Activated CD8-positive, alpha-beta memory T cell treated with anti-CD3 and anti-CD28 coated beads for 24 hours (primary cell): ENCODE results near the gene CDKAL1.
"Not testable (repeated sequence)": the region's sequence is repeated elsewhere in the genome, so short reads cannot be mapped to it uniquely, and the experiment has no call there.

Experiments
- DNase-seq: peaks from one replicate; pipeline ENCODE4 v3.0.0-alpha.2; 2020

Gene CDKAL1

DNA sequence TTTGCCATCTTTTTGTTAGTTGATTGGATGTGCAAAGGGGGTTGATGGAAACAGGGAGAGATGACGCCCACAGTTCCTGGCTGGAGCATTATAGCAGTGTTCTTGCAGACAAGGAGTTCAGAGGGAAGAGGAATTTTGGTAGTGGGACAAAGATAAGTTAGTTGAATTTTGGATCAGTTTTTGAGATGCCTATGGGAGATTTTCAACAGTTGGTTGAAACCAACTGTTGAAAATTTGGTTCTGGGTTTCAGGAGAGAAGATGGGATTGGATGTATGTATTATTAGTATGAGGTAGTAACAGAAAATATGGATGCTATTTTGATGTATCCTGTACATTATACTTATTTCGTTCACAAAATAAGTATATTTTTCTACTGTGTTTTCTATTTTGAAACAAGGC, 274.2 kb downstream of the CDKAL1 start:
- DNase-seq: no peak

DNA sequence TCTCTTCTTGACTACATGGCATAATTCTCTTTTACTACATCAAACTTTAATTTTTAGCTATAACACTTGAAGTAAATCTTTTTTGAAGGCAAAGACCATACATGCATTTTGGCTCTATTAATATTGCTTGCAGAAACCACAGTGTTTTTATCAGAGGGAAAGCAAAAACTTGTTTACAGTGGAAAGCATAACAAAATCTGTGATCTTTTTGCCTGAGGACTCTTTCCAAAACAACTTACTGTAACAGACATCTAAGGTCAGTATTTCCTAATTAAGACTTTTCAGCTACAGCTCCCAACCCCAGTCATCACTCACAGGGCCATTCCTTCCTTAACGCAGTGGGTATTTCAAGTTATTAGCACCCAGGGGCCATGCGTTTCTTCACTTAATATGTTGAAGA, 274.7 kb downstream of the CDKAL1 start:
- no peak for DNase-seq

DNA sequence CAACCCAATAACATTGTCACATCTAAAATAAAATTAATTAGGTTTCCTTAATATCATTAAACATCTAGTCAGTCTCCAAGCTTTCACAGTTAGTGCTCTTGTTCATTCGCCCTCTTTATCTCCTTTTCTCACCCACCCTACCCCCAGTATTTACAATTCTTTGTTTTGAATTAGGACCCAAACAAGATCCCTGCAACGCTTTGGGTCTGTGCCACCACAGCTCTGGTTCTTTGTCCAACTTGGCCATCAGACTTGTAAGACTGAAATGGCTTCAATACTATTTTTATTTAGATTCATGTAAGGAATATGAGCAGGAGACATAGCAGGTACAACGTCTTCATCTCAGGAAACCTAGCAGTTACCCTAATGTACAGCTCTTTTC, 276.5 kb downstream of the CDKAL1 start:
- DNase-seq: no peak

DNA sequence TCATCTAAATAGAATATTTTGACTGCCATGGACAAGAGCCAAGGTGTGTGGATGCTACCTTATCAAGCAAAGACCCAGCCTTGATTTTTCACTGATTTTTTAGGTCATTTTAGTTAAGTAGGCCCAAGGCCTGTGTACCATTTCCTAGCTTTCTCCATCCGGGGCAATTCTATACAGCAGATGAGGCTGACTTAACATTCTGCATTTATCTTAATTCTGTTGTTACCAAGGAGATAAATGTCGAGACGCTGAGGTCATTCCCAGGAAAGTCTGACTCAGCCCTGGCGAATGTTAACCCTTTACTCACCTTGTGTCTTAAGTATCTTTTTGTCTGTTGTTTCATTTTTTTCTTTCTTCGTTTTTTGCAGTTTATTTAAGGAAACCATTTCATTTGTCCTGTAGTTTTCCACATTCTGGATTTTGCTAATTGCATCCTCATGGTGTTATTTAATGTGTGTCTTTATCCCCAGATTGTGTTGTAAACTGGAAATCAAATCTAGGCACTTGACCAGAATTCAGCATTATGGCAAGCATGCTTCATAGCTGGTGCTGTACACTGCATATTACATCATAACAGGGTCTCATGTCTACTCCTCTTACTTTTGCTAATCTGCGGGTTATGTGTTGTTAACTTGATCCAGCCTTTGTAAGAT, 277.0 kb downstream of the CDKAL1 start:
- DNase-seq: no peak

DNA sequence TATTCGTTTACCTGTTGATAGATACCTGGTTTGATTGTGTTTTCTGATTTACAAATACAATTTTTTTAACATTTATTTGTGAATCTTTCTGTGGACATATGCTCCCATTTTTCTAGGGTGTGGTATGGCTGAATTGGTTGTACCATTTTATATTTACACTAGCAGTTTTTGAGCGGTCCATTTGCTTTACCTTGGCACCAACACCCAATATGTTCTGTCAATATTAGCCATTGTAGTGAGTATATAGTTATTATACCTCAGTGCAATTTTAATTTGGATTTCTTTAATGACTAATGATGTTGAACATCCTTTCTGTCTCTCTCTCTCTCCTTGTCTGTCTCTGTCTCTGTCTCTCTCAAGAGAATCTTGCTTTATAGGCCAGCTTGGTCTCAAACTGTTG, 278.5 kb downstream of the CDKAL1 start:
- DNase-seq: no peak

DNA sequence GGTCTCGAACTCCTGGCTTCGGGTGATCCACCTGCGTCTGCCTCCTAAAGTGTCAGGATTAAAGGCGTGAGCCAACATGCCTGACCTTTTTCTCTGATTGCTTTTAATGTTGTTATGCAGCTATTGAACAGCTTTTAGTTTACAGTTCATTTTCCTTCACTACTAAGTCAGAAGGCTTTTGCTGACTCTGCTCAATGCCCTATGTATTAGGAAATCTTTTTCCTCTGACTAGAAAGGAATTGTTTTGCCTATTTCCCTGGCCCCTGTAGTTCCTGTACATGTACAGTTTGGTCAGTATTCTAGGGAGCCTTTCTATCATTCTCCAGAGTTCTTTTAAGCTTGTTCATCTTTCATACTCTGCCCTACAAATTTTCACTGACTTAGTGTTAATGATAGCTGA, 280.2 kb downstream of the CDKAL1 start:
- DNase-seq: no peak

DNA sequence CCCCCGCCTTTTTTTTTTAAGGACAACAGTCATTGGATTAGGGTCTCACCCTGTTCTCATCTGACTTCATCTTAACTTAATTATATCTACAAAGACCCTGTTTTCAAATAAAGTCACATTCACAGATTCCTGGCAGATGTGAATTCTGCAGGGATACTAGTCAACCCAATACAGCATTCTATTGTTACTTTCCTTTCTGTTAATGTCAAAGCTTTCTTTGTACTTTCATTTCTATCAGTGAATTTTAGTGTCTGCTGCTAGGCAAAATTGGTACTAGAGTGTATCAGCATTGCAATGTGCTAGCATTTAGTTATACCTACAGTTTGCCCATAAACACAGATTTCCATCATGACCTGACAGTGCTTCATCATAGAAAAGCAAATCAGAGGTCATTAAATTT, 281.9 kb downstream of the CDKAL1 start:
- no peak for DNase-seq

DNA sequence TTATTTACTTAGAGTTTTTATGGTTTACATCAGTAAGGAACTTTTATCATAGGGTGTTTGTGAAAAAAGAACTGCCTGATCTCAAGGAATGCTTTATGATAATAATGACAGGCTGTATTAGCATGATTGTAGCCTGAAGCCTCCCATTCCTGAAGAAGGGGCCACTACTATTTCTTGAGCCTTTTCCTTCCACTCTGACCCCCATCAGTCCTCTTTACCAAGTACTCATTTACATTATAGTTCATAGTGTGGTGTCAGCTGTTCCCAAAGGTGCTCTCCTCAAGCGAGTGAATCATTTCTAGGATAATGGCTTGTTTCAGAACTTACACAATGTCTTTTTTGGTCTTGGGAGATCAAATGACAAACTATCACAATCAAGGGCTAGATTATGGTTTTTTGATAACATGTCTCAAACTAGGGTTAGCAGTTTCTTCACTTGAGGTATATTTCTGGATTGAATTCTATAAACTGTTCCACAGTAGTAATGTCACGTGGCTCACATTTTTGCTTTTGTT, 283.6 kb downstream of the CDKAL1 start:
- no peak for DNase-seq

DNA sequence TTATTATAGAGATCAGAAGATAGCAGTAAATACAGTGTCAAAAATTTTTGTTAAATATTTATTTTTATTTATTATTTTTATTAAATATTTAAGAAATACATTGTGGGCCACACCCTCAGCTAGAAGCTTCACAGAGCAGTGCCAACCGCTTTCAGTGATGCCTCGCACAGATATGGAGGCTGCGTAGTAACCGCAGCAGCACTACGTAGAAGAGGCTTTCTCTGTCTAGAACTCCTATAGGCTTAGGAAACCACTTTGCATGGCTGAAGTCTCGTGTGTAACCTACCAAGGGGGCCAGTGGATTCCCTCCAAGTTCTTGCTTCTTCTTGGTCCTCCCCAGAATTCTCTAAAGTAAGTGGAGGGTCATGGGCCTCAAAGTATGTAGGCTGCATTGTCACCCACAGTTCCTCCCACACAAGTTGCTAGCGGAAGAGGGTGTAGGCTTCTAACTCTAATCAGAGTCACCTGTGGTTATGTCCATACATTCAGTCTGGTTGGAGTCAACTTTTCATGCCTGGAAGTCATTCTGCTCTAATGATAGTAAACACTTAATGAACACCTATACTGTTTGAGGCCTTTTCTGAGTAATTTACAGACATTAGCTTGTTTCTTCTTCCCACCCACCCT, 285.6 kb downstream of the CDKAL1 start:
- no peak for DNase-seq

DNA sequence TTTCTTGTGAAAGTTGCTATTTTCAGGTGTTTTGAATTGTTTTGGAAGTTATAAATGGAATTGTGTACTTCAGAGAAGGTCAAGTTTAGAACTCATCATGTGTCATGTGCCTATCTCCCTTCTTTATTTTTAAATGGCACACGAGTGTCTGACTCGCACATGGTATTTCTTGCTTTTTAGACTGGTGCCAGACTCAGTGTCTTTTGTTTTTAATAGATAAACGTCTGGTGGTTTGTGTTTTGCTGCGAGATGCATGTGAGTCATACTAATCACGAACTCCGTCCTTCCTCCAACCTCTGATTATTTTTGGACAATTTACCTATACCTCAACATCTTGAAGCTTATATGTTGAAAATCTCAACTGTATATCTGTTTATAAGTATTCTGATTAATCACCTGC, 292.1 kb downstream of the CDKAL1 start:
- no peak for DNase-seq

DNA sequence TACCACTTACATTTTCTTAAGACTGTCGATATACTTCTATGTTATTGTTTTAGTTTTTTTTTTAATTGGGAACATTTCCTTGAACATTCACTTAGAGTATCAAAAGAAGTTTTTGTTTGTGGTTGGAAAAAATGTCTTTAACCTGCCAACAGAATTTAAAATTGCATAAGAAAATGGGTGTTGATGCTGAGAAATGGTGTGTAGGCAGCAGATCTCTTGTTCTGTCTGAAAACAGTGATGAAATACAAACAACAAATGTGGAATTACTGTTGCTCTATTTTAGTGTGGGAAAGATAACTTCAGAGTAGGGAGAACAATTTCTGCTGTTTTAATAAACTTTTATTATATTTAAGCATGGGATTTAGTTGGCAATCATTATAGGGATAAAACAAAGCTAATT, 293.5 kb downstream of the CDKAL1 start:
- no peak for DNase-seq

DNA sequence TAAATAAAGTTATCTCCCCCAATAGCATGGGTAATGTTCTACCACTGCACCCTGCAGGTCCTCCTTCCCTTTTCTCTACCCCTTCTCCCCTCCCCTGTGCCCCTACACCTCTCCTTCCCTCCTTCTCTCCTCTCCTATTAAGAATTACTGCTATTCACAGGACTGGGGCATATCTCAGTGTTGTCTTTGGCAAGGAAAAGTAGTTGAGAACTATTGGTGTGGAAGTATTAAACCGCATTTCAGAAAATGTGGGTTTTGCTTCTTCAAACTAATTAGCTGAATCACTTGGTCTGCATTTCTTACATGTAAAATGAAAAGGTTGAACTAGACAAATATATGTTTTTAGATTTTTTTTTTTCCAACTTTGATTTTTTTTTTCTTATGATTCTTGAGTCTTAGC, 296.3 kb downstream of the CDKAL1 start:
- no peak for DNase-seq

DNA sequence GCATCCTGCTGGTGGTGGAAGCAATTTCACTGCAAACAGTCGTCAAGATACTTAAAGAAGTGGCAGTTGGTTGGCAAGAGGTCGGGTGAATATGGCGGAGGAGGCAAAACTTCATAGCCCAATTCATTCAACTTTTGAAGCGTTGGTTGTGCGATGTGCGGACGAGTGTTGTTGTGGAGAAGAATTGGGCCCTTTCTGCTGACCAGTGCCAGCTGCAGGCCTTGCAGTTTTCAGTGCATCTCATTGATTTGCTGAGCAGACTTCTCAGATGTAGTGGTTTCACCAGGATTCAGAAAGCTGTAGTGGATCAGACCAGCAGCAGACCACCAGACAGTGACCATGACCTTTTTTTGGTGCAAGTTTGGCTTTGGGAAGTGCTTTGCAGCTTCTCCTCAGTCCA, 297.0 kb downstream of the CDKAL1 start:
- not testable (repeated sequence) for DNase-seq

DNA sequence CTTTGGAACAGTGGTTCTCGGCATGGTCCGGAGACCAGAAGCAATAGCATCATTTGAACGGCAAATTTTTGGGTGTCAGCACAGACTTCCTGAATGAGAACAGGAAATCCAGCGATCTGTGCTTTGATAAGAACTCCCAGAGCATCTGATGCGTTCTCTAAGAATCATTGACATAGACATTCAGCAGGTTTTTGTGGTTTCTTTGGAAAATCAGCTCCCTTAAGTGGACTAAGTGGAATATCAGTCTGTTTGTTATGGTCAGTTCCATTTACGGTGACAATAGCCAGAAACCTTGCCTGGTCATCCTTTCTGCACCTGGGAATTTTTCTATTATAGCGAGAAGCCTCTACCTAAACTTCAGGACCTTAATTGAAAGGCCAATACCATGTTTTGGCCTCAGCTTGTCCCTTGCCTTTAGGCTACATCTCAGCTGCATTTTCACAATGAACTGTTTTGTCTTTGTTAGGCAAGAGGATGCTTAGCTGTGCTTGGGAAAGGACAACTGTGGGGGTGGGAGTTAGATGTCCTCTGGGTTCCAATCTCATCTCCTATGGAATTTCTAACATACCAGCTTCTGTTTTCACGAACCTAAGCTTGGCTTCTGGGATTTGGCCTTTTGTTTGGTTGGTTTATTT, 299.7 kb downstream of the CDKAL1 start:
- DNase-seq: no peak

DNA sequence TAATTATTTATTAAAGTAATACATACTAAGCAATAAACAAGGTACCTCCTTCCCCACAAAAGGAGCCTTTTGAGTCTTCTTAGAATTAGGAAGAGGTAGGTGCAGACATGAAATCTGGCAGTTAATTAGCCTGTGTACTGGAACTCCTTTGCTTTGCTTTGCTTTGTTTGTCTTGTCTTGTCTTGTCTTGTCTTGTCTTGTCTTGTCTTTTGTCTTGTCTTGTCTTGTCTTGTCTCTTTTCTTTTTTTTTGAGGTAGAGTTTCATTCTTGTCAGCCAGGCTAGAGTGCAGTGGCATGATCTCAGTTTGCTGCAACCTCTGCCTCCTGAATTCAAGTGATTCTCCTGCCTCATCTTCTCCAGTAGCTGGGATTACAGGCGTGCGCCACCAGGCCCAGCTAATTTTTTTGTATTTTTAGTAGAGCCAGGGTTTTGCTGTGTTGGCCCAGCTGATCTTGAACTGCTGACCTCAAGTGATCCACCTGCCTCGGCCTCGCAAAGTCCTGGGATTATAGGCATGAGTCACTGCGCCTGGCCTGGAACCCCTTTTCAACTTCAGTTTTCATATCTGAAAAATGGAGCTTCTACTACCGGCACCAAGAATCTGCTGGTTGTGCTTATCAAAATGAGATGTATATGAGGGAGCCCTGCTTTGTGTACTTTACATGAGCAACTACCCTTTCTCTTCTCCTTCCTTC, 301.2 kb downstream of the CDKAL1 start:
- DNase-seq: no peak

DNA sequence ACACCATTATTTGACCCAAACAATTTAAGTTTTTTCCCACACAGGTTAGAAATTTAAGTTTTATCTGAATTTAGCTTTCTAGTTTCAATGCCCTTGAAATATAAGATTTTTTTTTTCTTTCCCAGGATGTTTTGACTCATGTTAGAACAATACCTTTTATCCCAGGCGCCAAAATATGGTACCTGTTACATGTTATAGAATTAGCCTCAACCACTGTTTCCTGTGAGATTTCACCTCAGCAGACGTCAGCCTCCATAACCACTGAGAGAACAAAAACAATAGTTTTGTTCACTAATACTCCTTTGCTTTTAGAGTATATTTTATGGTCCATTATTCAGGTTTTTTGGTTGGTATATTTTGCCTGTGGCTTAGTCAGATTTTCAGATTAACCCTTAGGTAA, 302.9 kb downstream of the CDKAL1 start:
- no peak for DNase-seq

DNA sequence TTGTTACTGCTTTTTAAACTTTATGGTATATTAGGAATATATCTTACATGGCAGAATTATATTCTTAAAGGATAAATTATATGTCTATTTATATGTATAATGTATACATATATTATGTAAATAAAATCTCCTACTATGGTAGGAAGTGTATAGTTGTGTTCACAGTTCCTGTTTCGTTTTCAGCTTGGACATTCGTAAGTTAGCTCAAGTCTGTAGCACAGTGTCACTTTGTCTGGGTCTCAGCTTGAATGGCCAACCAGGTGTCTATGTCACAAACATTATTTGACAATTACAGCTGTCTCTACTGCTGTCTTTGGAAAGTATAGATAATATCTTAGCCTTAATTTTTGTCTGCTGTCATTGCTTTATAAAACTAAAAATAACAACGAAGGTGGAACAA, 303.9 kb downstream of the CDKAL1 start:
- DNase-seq: no peak

DNA sequence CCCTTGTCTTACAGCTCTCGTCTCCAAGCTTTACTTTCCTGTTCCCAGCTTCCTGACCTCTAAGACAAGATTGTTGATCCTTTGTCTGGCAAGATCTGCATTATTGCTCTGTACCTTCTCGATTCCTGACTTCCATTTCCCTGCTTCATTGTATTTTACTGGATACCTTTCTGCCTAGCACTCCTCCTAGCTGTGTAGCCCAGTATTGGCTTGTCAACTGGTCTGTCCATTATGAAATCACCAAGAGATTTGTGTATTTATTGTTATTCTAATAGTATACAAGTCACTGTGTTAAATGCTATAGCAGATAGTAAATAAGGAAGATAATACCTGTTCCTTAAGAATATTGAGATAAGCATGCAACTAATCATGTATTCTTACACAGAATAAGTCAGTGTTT, 305.4 kb downstream of the CDKAL1 start:
- DNase-seq: no peak

DNA sequence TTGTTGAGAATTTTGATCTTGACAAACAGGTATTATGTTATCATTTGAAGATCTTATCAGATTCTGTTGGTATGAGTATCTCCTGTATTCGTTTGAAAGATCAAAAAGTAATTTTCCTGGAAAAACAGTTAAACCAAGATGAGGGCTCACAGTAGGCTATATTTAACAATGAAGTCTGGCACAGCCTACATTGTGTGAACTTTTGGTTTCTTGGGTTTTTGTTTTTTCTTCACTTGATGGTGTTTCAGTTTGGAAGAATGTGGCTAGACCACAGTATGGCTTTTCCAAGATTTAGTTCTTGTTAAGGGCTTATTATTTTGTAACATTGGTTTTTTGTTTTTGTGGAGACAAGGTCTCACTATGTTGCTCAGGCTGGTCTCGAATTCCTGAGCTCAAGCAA, 306.4 kb downstream of the CDKAL1 start:
- DNase-seq: no peak

DNA sequence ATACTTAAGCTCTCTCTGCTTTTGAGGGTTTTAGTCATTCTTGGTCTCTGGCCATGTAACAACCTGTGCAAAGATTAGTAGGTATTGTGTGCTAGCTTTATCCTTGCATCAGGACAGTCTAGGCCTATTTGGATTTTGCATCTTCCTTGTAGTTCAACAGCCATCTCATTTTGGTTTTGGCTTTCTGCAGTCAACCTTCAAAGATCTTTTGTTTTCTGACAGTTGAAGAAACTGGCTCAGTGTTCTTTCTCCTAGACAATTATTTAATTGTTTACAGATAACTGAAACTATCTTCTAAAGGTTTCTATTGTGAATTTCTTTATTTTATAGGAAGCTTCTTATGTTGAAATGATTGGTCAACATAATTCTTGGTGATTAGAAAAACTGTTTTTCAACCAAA, 307.5 kb downstream of the CDKAL1 start:
- DNase-seq: no peak

DNA sequence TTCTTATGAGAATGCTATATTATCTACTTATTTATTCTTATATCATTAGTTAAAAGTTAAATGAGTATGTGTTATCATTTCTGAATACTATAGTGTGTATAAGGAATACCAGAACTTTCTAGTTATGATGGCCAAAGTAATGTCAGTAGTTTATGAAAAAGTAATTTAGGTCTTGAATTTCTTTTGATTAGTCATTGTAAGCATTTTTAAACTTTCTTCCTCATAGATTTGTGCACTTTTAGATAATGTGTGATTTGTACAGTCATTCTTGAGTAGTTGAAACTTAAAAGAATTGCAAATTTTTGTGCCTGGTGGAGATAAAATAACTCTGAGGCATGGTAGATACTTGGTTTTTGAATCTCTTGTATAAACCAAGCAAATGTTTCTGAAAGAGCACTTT, 311.3 kb downstream of the CDKAL1 start:
- no peak for DNase-seq

DNA sequence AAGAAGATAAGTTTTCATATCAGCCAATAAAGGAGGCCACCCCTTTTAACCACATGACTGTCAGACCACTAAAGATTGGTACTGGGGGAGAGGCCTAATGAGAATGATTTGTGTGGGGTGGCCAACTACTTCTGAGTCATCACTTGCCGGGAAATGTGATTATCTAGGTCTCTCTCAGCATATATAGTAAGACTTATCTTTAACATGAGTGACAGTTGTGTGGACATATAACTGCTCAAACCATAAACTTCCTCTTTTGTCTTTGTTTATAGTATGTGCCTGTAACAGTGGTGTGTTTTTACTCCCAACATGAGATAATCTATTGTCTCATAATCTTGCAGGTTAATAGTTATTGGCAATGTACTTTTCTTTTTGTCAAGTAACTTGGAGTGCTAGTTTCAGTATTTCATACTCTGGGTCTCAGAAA, 312.4 kb downstream of the CDKAL1 start:
- no peak for DNase-seq

DNA sequence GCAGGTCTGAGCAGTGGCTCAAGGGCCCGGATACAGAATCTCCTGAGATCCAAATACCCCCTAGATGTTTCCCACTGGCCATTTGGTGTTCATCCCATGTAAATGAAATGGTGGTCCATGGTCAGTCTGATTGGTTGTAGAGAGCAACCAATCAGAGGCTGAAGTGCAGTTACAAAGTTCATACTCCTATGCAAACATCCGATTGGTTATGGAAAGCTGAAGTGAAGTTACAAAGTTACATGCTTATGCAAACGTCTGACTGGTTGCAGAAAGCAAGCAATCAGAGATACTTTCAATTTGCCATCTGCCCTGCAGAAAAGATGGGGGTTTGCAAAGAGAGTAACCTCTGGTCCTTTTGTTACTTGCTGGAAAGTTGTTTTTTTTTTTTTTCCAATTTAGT, 313.6 kb downstream of the CDKAL1 start:
- no peak for DNase-seq
